T-helper 17 cell (primary cell): ENCODE results near the gene ARL9. TPM values are rescaled to one million over a fixed set of nuclear protein-coding genes. Genes with fewer than 3 reads are reported as not detected.

Experiments
- ATAC-seq: fragments of 150-1000 bp; cut with Tn5 transposase; 2 replicates; pipeline ENCODE4 v1.10.0; 2021; ENCODE audit warnings: mild to moderate bottlenecking, moderate library complexity
- DNase-seq, 3 donors: peaks; one replicate each; pipeline versions ENCODE4 v3.0.0 to v3.0.0-alpha.2; 2020 to 2021
- H3K9me3 ChIP-seq: one replicate; pipeline ENCODE4 v1.7.0; 2013; ENCODE audit warnings: low read length, mild to moderate bottlenecking; ENCODE audit not compliant: control insufficient read depth, poor library complexity, severe bottlenecking
- H3K27ac Mint-ChIP-seq: one replicate; pipeline ENCODE4 v1.8.0; 2022; ENCODE audit warnings: mild to moderate bottlenecking, moderate library complexity, mixed read lengths
- H3K27me3 Mint-ChIP-seq: one replicate; pipeline ENCODE4 v1.8.0; 2022; ENCODE audit warnings: mixed read lengths
- H3K36me3 Mint-ChIP-seq: one replicate; pipeline ENCODE4 v1.8.0; 2022; ENCODE audit warnings: low read depth, mixed read lengths
- H3K4me1 Mint-ChIP-seq: one replicate; pipeline ENCODE4 v1.8.0; 2022; ENCODE audit warnings: mild to moderate bottlenecking, mixed read lengths
- H3K4me3 Mint-ChIP-seq: one replicate; pipeline ENCODE4 v1.8.0; 2022; ENCODE audit warnings: mild to moderate bottlenecking, moderate library complexity, mixed read lengths
- total RNA-seq, 4 donors: library from RNA in 2 of 4; stranded (reverse) in 2 of 4; gene quantifications; one replicate each; pipeline ENCODE4 v1.2.3 and lab custom pipeline; 2022 to 2026

The ARL9 gene
- total RNA-seq, 2 donors from 2014 or later = not detected

GRCh38 chr4:56477192-56477702 lies 28.3 kb upstream of the ARL9 start:
- peaks cover 5% of the 10 kb centered on the region for H3K4me1 Mint-ChIP-seq
- peak overlapping the region; percentile 60 for H3K27ac Mint-ChIP-seq
- H3K9me3 ChIP-seq = no peaks in the 10 kb centered on the region
- no peak overlapping the region for H3K4me3 Mint-ChIP-seq
- H3K36me3 Mint-ChIP-seq = peaks cover 5% of the 10 kb centered on the region
- no peaks in the 10 kb centered on the region for H3K27me3 Mint-ChIP-seq
- no peak for ATAC-seq
- no peak for DNase-seq

- Mint-ChIP-seq H3K36me3 (peaks cover 5% of the 10 kb centered on the region), H3K27ac (peak overlapping the region; percentile 45), H3K4me1 (peaks cover 2% of the 10 kb centered on the region), H3K4me3 (no peak overlapping the region), H3K27me3 (no peaks in the 10 kb centered on the region)
- ATAC-seq (no peak), DNase-seq (no peak)
- no peaks in the 10 kb centered on the region for H3K9me3 ChIP-seq
Observed at GRCh38 chr4:56480691-56481090, 24.9 kb upstream of the ARL9 start.

- H3K4me3 Mint-ChIP-seq = no peak overlapping the region
- no peak for ATAC-seq
- peaks cover 4% of the 10 kb centered on the region for H3K4me1 Mint-ChIP-seq
- no peaks in the 10 kb centered on the region for H3K27me3 Mint-ChIP-seq
- H3K36me3 Mint-ChIP-seq = peaks cover 5% of the 10 kb centered on the region
- DNase-seq = no peak
- no peak overlapping the region for H3K27ac Mint-ChIP-seq
- H3K9me3 ChIP-seq = no peaks in the 10 kb centered on the region
Observed at GRCh38 chr4:56496241-56496640, 9.3 kb upstream of the ARL9 start.

GRCh38 chr4:56511098-56511497 lies 5.5 kb downstream of the ARL9 start:
- H3K4me3 Mint-ChIP-seq = no peak overlapping the region
- no peak for ATAC-seq

GRCh38 chr4:56512166-56512565 lies 6.6 kb downstream of the ARL9 start:
- H3K9me3 ChIP-seq = no peaks in the 10 kb centered on the region
- ATAC-seq = no peak
- Mint-ChIP-seq H3K27ac (no peak overlapping the region), H3K4me1 (peaks cover 2% of the 10 kb centered on the region), H3K36me3 (peaks cover 3% of the 10 kb centered on the region), H3K4me3 (no peak overlapping the region), H3K27me3 (peaks cover 19% of the 10 kb centered on the region)
- no peak for DNase-seq

More at GRCh38 chr4:56511098-56511497, 5.5 kb downstream of the ARL9 start:
- peaks cover 19% of the 10 kb centered on the region for H3K27me3 Mint-ChIP-seq
- no peaks in the 10 kb centered on the region for H3K9me3 ChIP-seq
- peaks cover 6% of the 10 kb centered on the region for H3K4me1 Mint-ChIP-seq
- DNase-seq = no peak
- H3K36me3 Mint-ChIP-seq = peaks cover 3% of the 10 kb centered on the region
- no peak overlapping the region for H3K27ac Mint-ChIP-seq

- no peak for DNase-seq
- H3K9me3 ChIP-seq = no peaks in the 10 kb centered on the region
- H3K27me3 Mint-ChIP-seq = peaks cover 24% of the 10 kb centered on the region
- H3K36me3 Mint-ChIP-seq = peaks cover 3% of the 10 kb centered on the region
- peaks cover 2% of the 10 kb centered on the region for H3K4me1 Mint-ChIP-seq
- no peak overlapping the region for H3K4me3 Mint-ChIP-seq
- H3K27ac Mint-ChIP-seq = no peak overlapping the region
- no peak for ATAC-seq
Observed at GRCh38 chr4:56513517-56513916, 7.9 kb downstream of the ARL9 start.

GRCh38 chr4:56530269-56531148 lies 24.9 kb downstream of the ARL9 start:
- Mint-ChIP-seq H3K36me3 (peaks cover 2% of the 10 kb centered on the region), H3K4me3 (no peak overlapping the region), H3K4me1 (no peaks in the 10 kb centered on the region), H3K27me3 (no peaks in the 10 kb centered on the region), H3K27ac (no peak overlapping the region)
- peak; percentile 99 for ATAC-seq
- H3K9me3 ChIP-seq = no peaks in the 10 kb centered on the region
- DNase-seq = peak; percentile 58 to 67 (median 64)

GRCh38 chr4:56531149-56531770 lies 25.7 kb downstream of the ARL9 start:
- no peak for DNase-seq
- no peak overlapping the region for H3K4me3 Mint-ChIP-seq
- no peaks in the 10 kb centered on the region for H3K27me3 Mint-ChIP-seq
- H3K27ac Mint-ChIP-seq = no peak overlapping the region
- H3K36me3 Mint-ChIP-seq = peaks cover 2% of the 10 kb centered on the region
- H3K4me1 Mint-ChIP-seq = no peaks in the 10 kb centered on the region
- no peak for ATAC-seq
- no peaks in the 10 kb centered on the region for H3K9me3 ChIP-seq

- Mint-ChIP-seq H3K27ac (no peak overlapping the region), H3K4me1 (no peaks in the 10 kb centered on the region)
- no peak for ATAC-seq
Observed at GRCh38 chr4:56531823-56532222, 26.2 kb downstream of the ARL9 start.

GRCh38 chr4:56532239-56532638 lies 26.6 kb downstream of the ARL9 start:
- H3K36me3 Mint-ChIP-seq = peaks cover 2% of the 10 kb centered on the region
- peaks cover 3% of the 10 kb centered on the region for H3K27me3 Mint-ChIP-seq
- H3K4me1 Mint-ChIP-seq = no peaks in the 10 kb centered on the region
- no peak overlapping the region for H3K4me3 Mint-ChIP-seq
- no peak for ATAC-seq
- no peaks in the 10 kb centered on the region for H3K9me3 ChIP-seq
- H3K27ac Mint-ChIP-seq = no peak overlapping the region
- DNase-seq = no peak

More at GRCh38 chr4:56531823-56532222, 26.2 kb downstream of the ARL9 start:
- Mint-ChIP-seq H3K27me3 (no peaks in the 10 kb centered on the region), H3K36me3 (peaks cover 2% of the 10 kb centered on the region), H3K4me3 (no peak overlapping the region)
- DNase-seq = no peak
- no peaks in the 10 kb centered on the region for H3K9me3 ChIP-seq

GRCh38 chr4:56535915-56536314 lies 30.3 kb downstream of the ARL9 start:
- ATAC-seq = no peak
- Mint-ChIP-seq H3K4me1 (no peaks in the 10 kb centered on the region), H3K36me3 (peaks cover 4% of the 10 kb centered on the region), H3K4me3 (no peak overlapping the region), H3K27ac (no peak overlapping the region), H3K27me3 (peaks cover 27% of the 10 kb centered on the region)
- no peak for DNase-seq
- no peaks in the 10 kb centered on the region for H3K9me3 ChIP-seq

- DNase-seq = no peak
- Mint-ChIP-seq H3K27me3 (peaks cover 33% of the 10 kb centered on the region), H3K27ac (no peak overlapping the region)
Observed at GRCh38 chr4:56537147-56537546, 31.6 kb downstream of the ARL9 start.

GRCh38 chr4:56540826-56541225 lies 35.2 kb downstream of the ARL9 start:
- H3K9me3 ChIP-seq = no peaks in the 10 kb centered on the region
- no peak overlapping the region for H3K4me3 Mint-ChIP-seq
- H3K27me3 Mint-ChIP-seq = peaks cover 39% of the 10 kb centered on the region
- peaks cover 9% of the 10 kb centered on the region for H3K4me1 Mint-ChIP-seq
- ATAC-seq (no peak), DNase-seq (no peak)
- H3K36me3 Mint-ChIP-seq = peaks cover 3% of the 10 kb centered on the region
- no peak overlapping the region for H3K27ac Mint-ChIP-seq

More at GRCh38 chr4:56537147-56537546, 31.6 kb downstream of the ARL9 start:
- no peaks in the 10 kb centered on the region for H3K9me3 ChIP-seq
- H3K36me3 Mint-ChIP-seq = peaks cover 4% of the 10 kb centered on the region
- H3K4me3 Mint-ChIP-seq = no peak overlapping the region
- H3K4me1 Mint-ChIP-seq = no peaks in the 10 kb centered on the region
- no peak for ATAC-seq
